Measurements from ENCODE around the gene STRIP2.

DNA sequence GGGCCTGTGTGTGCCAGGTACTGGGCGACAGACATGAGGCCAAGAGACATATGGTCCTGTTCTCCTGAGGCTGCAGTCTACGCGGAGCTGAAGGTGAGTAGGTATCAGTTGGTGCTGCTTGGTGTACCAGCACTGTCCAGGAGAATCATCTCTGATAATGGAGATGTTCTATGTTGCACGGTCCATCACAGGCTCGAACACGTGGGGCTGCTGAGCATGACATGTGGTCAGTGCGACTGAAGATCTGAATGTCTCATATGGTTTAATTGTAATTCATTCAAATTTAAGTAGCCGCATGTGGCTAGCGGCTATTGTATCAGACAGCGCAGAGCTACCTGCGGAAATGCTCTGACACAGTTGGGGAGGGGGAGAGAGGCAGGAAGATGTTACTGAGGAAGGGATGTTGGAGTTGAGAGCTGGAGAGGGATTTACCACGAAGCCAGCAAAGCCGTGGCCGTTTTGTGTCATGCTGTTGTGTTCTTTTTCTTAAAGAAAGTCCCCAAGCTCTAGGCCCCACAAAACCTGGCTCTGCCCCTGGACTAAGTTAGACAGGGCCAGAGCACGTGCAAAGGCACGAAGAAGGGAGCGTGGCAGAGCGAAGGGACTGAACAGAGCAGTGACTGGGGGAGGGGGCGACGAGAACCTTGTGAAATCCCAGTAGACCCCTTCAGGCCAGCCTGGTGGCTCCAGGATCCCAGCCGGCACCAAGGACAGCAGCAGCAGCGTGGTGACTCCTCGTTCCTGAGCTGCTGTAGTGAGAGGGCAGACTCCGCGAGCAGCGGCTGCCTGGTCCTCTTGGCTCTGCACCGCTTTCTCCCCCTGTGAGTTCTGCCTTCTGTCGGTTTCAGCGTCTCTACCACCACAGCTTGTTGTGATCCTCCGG is 88.1 kb downstream of the STRIP2 start:
- TF ChIP-seq TCF12 (IDR thresholded peaks at IDR 0.05; ENCODE audit: low read depth) (no peak), TEAD4 (IDR thresholded peaks at IDR 0.05) (no peak), YY1 (IDR thresholded peaks at IDR 0.05; ENCODE audit: low read depth) (no peak), RAD21 (IDR thresholded peaks at IDR 0.05; ENCODE audit: low read depth) (no peak), CREB1 (IDR thresholded peaks at IDR 0.05; ENCODE audit: low read depth) (no peak), TAF1 (IDR thresholded peaks at IDR 0.05; ENCODE audit: low read depth) (no peak), EP300 (IDR thresholded peaks at IDR 0.05; ENCODE audit: borderline replicate concordance) (no peak), EGR1 (IDR thresholded peaks at IDR 0.05) (no peak)
- TF ChIP-seq, protein P1, sequence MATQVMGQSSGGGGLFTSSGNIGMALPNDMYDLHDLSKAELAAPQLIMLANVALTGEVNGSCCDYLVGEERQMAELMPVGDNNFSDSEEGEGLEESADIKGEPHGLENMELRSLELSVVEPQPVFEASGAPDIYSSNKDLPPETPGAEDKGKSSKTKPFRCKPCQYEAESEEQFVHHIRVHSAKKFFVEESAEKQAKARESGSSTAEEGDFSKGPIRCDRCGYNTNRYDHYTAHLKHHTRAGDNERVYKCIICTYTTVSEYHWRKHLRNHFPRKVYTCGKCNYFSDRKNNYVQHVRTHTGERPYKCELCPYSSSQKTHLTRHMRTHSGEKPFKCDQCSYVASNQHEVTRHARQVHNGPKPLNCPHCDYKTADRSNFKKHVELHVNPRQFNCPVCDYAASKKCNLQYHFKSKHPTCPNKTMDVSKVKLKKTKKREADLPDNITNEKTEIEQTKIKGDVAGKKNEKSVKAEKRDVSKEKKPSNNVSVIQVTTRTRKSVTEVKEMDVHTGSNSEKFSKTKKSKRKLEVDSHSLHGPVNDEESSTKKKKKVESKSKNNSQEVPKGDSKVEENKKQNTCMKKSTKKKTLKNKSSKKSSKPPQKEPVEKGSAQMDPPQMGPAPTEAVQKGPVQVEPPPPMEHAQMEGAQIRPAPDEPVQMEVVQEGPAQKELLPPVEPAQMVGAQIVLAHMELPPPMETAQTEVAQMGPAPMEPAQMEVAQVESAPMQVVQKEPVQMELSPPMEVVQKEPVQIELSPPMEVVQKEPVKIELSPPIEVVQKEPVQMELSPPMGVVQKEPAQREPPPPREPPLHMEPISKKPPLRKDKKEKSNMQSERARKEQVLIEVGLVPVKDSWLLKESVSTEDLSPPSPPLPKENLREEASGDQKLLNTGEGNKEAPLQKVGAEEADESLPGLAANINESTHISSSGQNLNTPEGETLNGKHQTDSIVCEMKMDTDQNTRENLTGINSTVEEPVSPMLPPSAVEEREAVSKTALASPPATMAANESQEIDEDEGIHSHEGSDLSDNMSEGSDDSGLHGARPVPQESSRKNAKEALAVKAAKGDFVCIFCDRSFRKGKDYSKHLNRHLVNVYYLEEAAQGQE (IDR thresholded peaks at IDR 0.05; ENCODE audit: low read depth) = peak; percentile 83
- TF ChIP-seq, protein P2, sequence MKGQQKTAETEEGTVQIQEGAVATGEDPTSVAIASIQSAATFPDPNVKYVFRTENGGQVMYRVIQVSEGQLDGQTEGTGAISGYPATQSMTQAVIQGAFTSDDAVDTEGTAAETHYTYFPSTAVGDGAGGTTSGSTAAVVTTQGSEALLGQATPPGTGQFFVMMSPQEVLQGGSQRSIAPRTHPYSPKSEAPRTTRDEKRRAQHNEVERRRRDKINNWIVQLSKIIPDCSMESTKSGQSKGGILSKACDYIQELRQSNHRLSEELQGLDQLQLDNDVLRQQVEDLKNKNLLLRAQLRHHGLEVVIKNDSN (IDR thresholded peaks at IDR 0.05) = no peak

All from Ishikawa (cell line).